ENCODE results near the gene ERN1.
"Not testable (repeated sequence)": the region's sequence is repeated elsewhere in the genome, so short reads cannot be mapped to it uniquely, and the experiment has no call there.

Gene ERN1

GRCh38 chr17:64172510-64172909, 42.6 kb upstream of the ERN1 start:
- no peak for TF ChIP-seq CTCF (IDR thresholded peaks at IDR 0.05; ENCODE audit: low read depth, low read length)
- DNase-seq (ENCODE audit: extremely low read depth, low read depth): no peak

- no peak for TF ChIP-seq CTCF (IDR thresholded peaks at IDR 0.05; ENCODE audit: low read depth, low read length)
- no peak for DNase-seq (ENCODE audit: extremely low read depth, low read depth)
Measured at GRCh38 chr17:64171041-64171440, 41.1 kb upstream of the ERN1 start.

GRCh38 chr17:64170286-64170685, 40.3 kb upstream of the ERN1 start:
- no peak for TF ChIP-seq CTCF (IDR thresholded peaks at IDR 0.05; ENCODE audit: low read depth, low read length)
- no peak for DNase-seq (ENCODE audit: extremely low read depth, low read depth)

GRCh38 chr17:64167666-64168065, 37.7 kb upstream of the ERN1 start:
- not testable (repeated sequence) for DNase-seq (ENCODE audit: extremely low read depth, low read depth)

- DNase-seq (ENCODE audit: extremely low read depth, low read depth): no peak
- TF ChIP-seq CTCF (IDR thresholded peaks at IDR 0.05; ENCODE audit: low read depth, low read length): no peak
Measured at GRCh38 chr17:64166876-64167275, 36.9 kb upstream of the ERN1 start.

GRCh38 chr17:64165347-64165746, 35.4 kb upstream of the ERN1 start:
- TF ChIP-seq CTCF (IDR thresholded peaks at IDR 0.05; ENCODE audit: low read depth, low read length): no peak
- DNase-seq (ENCODE audit: extremely low read depth, low read depth): no peak

GRCh38 chr17:64164596-64165285, 34.8 kb upstream of the ERN1 start:
- no peak for TF ChIP-seq CTCF (IDR thresholded peaks at IDR 0.05; ENCODE audit: low read depth, low read length)
- DNase-seq (ENCODE audit: extremely low read depth, low read depth): no peak

GRCh38 chr17:64163468-64163867, 33.5 kb upstream of the ERN1 start:
- DNase-seq (ENCODE audit: extremely low read depth, low read depth): no peak
- TF ChIP-seq CTCF (IDR thresholded peaks at IDR 0.05; ENCODE audit: low read depth, low read length): no peak
